Stimulated activated CD4-positive, alpha-beta T cell treated with anti-CD3 and anti-CD28 coated beads, Interleukin-12 subunit alpha, Interleukin-12 subunit beta, amount 100 ng/mL, for 48 hours (primary cell): Measurements from ENCODE around the gene EEF1AKMT4.
A peak's percentile ranks its signal among the peaks of the same experiment; 100 is the strongest.

ENCODE experiments used
- DNase-seq, 3 donors: peaks; one replicate each; pipeline ENCODE4 v3.0.0-alpha.2; 2020; ENCODE audit warnings: low read depth in 2 of 3, low spot score in 1 of 3

The EEF1AKMT4 gene

DNA sequence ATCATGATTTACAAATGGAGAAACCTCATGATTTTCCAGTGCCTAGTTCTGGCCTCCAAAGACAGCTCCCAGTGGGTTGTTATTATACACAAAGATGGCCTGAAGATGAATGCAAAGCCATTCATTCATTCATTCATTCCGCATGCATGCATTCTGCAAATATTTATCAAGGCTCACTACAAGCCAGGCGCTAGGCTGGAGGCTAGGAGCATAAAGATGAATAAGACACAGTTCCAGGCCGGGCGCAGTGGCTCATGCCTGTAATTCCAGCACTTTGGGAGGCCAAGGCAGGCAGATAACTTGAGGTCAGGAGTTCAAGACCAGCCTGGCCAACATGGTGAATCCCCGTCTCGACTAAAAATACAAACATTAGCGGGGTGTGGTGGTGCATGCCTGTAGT, 47.1 kb downstream of the EEF1AKMT4 start:
- no peak for DNase-seq

DNA sequence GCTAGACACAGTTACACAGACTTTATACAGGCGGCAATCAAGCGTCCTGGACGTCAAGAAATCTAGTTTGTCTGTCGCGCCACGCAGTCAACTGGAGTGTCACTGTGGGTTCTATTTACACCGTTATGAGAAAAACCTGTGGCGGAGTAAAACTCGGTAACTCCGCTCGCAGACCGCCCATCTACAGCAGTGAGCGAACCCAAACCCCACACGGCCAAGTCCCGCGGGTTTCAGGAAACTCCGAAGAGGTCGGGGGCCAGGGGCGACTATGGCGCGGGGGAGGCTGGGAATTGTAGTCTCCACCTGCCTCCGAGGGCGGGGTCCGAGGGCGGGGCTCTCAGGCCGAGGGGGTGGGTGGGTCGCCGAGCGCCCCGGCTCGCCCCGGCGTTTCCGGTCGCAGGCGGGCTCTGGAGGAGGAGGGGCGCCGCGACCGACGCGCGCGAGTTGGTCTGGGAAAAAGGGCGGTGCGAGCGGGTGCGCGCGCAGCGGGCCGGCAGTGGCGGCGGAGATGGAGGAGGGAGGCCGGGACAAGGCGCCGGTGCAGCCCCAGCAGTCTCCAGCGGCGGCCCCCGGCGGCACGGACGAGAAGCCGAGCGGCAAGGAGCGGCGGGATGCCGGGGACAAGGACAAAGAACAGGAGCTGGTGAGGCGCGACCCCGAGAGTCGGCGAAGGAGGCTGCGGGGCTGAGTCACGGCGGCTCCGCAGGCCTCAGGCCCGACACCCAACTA, 49.5 kb downstream of the EEF1AKMT4 start, which contains the start of gene PSMD2:
Gene PSMD2 (plus strand): TSS at position 483 of the 729 bp plus-strand sequence. CDS start 26 bp downstream, at position 509.
- peak; percentile 96 to 99 (median 98) for DNase-seq

DNA sequence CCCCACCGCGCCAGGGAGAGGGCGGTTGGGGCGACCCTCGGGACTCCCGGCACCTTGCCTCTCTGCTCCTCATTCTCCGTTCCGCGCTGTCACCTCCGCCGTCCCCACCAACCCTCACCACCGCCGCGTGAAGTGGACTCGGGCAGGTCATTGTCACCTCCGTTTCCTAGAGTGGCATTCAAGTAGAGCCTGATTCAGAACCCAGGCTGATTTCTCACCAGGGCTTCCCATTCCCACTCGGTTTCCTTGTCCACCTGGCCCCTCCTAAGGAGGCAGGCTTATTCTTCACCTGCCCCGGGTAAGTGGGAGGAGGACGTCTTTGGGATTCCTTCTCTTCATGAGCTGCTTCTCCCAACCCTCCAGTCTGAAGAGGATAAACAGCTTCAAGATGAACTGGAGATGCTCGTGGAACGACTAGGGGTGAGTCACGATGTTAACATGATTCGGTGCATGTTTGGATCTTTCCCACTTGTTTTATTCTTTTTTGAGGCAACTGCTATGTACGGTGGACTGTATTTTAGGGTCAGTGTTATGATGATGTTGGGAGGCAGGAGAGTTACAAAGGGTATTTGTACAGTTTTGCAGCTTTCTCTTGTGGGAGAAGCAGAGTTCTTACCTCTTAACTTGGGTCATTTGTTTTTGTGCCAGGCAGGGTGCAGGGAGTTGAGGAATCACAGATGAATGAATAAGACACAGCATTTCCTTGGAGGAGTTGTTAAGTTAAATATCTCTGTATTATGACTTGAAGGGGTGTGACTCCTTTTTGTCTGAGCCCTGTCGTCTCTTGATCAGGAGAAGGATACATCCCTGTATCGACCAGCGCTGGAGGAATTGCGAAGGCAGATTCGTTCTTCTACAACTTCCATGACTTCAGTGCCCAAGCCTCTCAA, 50.3 kb downstream of the EEF1AKMT4 start:
- no peak for DNase-seq

DNA sequence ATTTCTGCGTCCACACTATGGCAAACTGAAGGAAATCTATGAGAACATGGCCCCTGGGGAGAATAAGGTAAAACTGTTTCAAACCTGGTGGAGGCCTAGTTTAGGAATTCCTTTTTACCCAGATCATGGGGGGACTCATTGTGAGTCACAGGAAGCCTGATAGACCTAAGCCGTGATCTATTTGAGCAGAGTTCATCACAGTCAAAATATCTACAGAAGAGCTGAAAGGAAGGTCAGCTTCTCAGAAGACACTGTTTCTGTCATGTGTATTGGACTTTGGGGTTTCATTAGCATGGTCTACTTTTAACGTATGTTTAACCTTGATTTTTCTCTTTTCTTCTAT, 50.9 kb downstream of the EEF1AKMT4 start:
- no peak for DNase-seq

DNA sequence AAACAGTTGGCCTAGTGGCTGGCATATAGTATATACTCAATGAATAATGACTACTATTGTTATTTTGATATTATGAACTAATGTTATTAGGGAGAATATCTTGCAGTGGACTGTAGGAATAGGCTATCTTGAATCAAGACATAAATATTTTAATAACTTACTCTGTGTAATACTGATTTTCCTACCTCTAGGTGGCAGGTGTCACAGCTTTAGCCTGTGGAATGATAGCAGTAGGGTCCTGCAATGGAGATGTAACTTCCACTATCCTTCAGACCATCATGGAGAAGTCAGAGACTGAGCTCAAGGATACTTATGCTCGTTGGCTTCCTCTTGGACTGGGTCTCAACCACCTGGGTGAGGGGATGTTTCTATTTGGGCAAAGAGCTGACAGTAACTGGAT, 56.1 kb downstream of the EEF1AKMT4 start:
- DNase-seq: no peak

DNA sequence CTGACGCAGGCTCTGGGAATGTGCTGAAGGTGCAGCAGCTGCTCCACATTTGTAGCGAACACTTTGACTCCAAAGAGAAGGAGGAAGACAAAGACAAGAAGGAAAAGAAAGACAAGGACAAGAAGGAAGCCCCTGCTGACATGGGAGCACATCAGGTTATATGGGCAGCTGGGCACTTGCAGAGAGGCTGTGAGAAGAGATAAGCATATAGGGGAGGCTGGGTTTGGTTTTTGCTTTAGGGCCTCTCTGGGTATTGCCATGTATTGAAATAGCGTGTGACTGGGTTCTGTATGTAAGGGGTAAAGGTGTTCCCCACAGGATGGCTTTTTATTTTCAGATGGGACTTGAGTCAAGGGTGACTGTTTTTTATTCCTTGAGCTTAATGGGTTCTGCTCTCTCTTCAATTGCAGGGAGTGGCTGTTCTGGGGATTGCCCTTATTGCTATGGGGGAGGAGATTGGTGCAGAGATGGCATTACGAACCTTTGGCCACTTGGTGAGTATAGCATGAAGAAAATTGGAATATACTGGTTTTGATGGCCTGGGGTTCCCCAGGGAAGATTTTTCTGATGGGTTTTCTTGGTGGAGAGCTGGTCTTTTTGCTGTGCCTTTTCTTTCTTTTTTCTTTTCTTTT, 57.0 kb downstream of the EEF1AKMT4 start:
- DNase-seq: no peak

DNA sequence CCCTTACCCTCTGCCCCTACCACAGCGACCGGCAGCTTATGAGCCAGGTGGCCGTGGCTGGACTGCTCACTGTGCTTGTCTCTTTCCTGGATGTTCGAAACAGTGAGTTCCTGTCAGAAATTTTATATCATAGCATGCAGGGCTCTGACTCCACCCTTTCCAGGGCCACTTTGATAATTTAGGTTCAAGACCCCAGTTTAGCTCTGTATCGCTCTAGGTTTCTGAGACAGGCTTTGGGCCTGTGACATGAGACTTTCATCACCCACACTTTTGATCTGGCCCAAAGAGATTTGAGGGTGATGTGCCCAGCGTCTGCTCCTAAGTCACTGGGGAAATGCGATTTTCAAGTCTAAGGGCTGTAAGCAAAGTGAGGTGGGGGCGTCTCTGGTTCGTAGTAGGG, 58.4 kb downstream of the EEF1AKMT4 start:
- no peak for DNase-seq
